Gastrocnemius medialis (tissue), 4 donors: Measurements from ENCODE around the gene RXRA.

Experiments used
- CTCF ChIP-seq, 5 experiments: fragments of 450-650 bp in 3 of 5; fragments of 200-600 bp in 2 of 5; sonication (generic) in 2 of 5; IDR thresholded peaks in 4 of 5; conservative IDR thresholded peaks in 1 of 5; 1 replicate in 4 of 5; 2 replicates in 1 of 5; pipeline ENCODE4 v1.5.1; 2016 to 2019; ENCODE audit warnings: antibody characterized with exemption in 5 of 5, mild to moderate bottlenecking in 3 of 5, moderate library complexity in 3 of 5
- POLR2A ChIP-seq, 2 donors: fragments of 450-650 bp; IDR thresholded peaks; one replicate each; pipeline ENCODE4 v1.6.1; 2017; ENCODE audit warnings: antibody characterized with exemption in 2 of 2, mild to moderate bottlenecking in 2 of 2, moderate library complexity in 2 of 2

- TF ChIP-seq CTCF (IDR thresholded peaks at IDR 0.05 in 4 of 5, conservative IDR thresholded peaks at IDR 0.05 in 1 of 5) (no peak), POLR2A (IDR thresholded peaks at IDR 0.05) (no peak)
Observed at GRCh38 chr9:134321531-134321930, 4.7 kb upstream of the RXRA start.
